SK-N-MC (cell line): ENCODE data around the gene IL1RAPL1.

ENCODE experiments used
- EZH2 ChIP-seq: fragments of 200-600 bp; sonication (generic); IDR thresholded peaks from one replicate; pipeline ENCODE4 v1.6.1; 2017; ENCODE audit warnings: antibody characterized with exemption
- FOXP2 ChIP-seq: optimal IDR thresholded peaks from 2 replicates; pipeline ENCODE3; 2011; ENCODE audit warnings: mild to moderate bottlenecking, moderate library complexity; ENCODE audit not compliant: insufficient read depth; ENCODE audit errors: extremely low read length, control extremely low read depth
- POLR2AphosphoS5 ChIP-seq: IDR thresholded peaks from 2 replicates; pipeline ENCODE4 v1.6.1; 2012; ENCODE audit warnings: mild to moderate bottlenecking, low read depth, low read length, borderline replicate concordance

DNA sequence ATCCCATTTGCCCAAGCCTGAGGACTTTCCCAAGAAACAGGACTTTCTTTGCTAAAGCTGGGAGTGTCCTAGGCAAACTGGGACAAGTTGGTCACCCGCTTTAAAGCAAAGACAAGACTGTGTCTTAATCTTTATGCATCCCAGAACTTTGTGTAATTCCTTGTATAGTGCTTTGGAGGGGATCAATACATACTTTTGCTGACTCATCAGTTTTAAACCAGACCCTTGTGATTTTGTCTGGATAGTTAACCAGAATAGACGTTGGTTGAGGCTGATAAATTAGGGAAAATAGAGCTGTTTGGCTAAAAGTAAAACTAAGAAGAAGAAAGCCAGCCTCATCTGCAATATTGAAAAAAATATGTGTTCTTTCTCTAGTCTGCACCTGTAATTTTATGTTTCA is 82.8 kb downstream of the IL1RAPL1 start:
- TF ChIP-seq POLR2AphosphoS5 (no peak), FOXP2 (no peak), EZH2 (no peak)
